ENCODE results near the gene TMC5.

GRCh38 chr16:19521471-19522396, 104.1 kb downstream of the TMC5 start, which contains the start of gene GDE1:
- TF ChIP-seq MAX (IDR thresholded peaks at IDR 0.05) (no peak; the same call in 1 of the 2 replicates), CTCF (IDR thresholded peaks at IDR 0.05 in 2 of 3, conservative IDR thresholded peaks at IDR 0.05 in 1 of 3; ENCODE audit: borderline replicate concordance in 1 of 3, insufficient read depth in 1 of 3, low read depth in 2 of 3, low read length in 2 of 3) (peak in 2 of 3 experiments; percentile 21 to 29; a peak in 2 of 6 replicates), POLR2A (IDR thresholded peaks at IDR 0.05; ENCODE audit: borderline replicate concordance, extremely low read depth, insufficient read depth, insufficient read length) (peak; percentile 77), JUND (IDR thresholded peaks at IDR 0.05) (no peak), SP1 (IDR thresholded peaks at IDR 0.05; ENCODE audit: low read depth) (peak; percentile 50), REST (IDR thresholded peaks at IDR 0.05; ENCODE audit: low read depth) (no peak), POLR2AphosphoS5 (IDR thresholded peaks at IDR 0.05; ENCODE audit: low read depth, low read length) (peak; percentile 94), ZNF274 (IDR thresholded peaks at IDR 0.05; ENCODE audit: low read depth, low read length) (no peak)
